IPS DF 19.7 (cell line): ENCODE results near the gene COPG2.
"Not testable (repeated sequence)": the region's sequence is repeated elsewhere in the genome, so short reads cannot be mapped to it uniquely, and the experiment has no call there.

Experiments used
- DNase-seq: peaks from one replicate; pipeline ENCODE4 v3.0.0-alpha.2; 2013; ENCODE audit warnings: low read depth, low spot score

The COPG2 gene

DNA sequence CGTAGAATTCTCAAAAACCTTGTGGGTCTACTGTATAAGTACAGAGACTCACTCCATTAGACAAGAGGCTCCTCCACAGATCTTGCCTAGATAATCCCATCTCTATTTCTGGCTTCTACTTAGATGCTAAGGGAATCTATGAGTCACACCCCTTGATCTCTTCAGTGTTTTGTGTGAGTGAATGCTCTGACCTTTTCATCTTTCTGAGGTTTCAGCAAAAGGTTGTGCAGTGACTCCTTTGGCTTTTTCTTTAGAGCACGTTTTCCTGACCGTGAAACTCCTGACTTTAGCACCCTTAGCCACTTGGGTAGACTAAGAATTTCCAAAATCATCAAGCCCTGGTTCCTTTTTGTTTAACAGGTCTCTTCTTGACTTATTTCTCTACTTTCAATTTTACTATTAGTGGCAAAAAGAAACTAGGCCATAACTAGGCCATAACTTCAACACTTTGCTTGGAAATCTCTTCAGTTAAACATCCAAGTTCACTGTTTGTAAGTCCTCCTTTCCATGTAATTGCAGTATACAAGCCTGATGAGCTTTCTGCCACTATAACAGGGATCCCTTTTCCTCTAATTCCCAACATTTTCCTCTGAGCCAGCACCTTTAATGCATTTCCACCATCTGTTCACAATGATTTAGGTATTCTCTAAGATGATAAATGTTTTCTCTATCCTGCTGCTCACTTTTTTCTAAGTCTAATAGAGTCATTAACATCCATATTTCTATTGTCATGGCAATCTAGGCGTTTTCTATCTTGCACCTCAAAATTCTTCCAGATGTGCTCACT, 19.4 kb downstream of the COPG2 start:
- no peak for DNase-seq

DNA sequence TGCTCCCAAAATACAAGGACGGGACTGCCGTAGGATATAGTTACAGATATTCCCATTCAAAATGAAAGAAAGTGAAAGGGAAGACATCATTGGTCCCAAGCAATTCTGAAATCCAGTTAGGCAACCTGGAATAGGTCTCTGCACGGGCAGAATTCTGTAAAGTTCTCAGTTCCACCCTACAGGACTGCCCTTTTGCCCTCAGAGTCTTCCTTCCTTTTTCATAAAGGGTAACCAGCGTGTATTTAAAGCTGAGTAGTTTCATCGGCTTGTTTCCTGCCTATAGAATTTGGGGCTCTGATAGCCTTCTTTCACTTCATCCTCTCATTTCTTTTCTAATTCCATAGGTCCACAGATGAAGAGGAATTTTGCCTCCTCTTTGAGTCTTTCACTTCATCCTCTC, 20.0 kb downstream of the COPG2 start:
- no peak for DNase-seq

DNA sequence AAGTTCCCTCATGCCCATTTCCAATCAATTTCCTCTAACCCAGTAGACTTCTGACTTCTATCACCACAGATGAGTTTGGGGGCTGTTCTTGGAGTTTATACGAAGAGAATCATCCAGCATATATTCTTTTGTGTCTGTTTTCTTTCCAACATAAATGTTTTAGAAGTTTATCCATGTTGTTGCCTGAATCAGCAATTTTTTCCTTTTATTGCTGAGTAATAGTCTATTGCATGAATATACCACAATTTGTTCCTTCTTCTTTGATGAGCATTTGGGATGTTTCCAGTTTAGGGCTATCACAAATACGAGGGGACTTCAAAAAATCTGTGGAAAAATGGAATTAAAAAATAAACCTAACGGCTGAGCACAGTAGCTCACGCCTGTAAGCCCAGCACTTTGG, 26.2 kb downstream of the COPG2 start:
- DNase-seq = no peak

DNA sequence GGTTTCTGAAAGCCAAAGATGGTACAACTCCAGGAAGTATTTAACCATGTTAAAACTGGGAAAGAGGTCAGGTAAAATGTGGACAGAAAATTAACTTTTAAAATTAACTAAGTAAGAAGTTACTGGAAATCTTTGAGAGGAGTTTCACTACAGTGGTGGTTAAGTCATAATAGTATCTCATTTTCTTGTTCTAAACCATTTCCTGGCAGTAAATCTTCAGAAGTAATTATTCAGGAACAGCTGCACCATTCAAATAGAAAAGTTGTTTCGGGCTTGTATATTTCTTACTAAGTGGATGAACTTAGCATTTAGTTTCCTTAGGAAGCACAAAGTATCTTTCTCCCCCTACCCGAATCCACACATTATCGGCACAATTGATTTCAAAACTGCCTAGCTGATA, 27.1 kb downstream of the COPG2 start:
- DNase-seq = no peak

DNA sequence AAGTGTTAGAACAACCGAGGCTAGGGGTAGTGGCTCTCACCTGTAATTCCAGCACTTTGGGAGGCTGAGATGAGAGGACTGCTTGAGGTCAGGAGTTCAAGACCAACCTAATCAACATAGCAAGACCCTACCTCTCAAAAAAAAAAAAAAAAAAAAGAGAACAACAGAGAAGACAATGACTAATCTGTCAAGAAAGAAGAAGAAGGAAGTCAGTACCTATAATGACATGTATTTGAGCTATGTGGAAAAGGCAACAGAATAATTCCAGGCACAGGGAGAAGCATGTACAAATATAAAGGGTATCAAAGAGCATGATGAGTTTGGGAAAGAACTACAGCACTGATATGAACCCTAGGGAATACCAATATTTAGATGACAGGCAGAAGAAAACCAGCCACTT, 27.5 kb downstream of the COPG2 start:
- no peak for DNase-seq

DNA sequence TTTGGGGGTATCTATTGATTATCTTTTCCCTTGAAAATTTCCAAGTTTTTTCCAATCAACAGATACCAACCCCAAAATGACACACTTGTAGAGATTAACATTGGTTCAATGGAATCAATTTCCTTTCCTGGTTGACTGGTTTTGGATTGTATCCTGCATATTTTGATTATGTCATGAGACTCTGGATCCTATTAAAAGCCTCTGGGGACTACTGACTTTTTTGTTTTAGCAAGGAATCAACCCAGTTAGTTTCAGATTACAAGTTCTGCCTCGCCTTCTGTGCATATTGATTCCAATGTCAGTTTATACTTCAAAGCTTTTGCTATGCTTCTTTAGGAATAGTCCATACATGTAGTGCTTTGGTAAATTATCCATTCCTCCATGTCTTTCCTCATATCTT, 29.2 kb downstream of the COPG2 start:
- DNase-seq = no peak

DNA sequence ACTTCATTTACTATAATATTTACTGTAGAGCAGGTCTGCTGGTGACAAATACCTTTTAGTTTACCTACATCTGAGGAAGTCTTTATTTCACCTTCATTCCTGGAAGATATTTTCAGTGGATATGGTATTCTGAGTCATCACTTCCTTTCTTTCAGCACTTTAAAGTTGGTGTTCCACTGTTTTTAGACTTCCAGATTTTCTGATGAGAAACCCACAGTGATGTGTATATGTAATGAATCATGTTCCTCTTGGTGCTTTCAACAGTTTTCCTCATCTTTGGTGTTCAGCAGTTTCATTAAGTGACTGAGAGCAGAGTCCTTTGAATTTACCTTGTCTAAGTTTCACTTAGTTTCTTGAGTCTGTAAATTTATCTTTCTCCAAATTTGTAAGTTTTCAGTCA, 36.4 kb downstream of the COPG2 start:
- no peak for DNase-seq

DNA sequence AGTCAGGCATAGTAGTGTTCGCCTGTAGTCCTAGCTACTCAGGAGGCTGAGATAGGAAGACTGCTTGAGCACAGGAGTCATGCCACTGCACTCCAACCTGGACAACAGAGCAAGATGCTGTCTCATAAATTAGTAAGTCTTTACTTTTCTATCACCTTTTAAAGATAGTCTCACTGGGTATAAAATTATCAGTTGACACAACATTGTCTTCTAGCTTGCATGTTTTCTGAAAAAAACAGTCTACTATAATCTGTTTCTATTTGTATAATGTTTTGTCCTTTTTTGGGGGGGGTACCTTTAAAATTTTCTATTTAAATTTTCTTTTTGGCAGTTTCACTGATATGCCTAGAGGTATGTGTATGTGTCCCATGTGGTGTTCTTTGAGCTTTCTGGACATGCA, 39.6 kb downstream of the COPG2 start:
- DNase-seq = no peak

DNA sequence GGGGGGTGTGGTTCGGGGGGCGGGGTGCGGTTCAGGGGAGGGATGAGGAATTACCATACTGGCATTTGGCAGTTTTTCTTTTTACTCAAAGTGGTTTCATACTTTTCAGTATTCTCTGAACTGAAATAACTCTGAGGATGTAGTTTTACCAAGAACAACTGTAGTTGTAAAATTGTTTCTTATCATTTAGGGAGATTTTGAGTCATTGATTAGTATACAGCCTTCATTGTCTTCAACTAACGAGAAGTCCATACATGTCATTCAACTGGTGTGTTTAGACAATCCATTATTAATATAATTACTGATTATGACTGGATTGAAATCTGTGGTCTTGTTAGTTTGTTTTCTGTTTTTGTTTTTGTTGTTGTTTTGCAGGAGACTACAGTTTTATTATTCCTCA, 40.8 kb downstream of the COPG2 start:
- DNase-seq = no peak

DNA sequence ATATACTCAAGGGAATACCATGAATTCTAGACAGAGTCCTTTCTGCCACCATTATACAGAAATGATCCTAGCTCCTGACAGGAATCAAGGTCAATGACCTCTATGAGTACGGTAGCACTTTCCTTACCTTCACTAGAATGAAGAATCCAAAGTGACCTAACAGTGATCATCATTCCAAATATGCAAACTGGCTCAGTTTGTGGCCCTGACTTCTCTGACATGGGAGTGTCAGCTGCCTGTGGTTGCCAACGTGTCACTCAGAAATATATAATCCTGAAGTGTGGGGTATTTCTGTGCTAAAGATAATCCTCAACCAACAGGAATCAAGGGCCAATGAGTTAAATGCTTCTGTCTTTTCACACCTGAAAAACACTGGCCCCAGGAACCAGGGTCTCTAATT, 45.7 kb downstream of the COPG2 start:
- no peak for DNase-seq

DNA sequence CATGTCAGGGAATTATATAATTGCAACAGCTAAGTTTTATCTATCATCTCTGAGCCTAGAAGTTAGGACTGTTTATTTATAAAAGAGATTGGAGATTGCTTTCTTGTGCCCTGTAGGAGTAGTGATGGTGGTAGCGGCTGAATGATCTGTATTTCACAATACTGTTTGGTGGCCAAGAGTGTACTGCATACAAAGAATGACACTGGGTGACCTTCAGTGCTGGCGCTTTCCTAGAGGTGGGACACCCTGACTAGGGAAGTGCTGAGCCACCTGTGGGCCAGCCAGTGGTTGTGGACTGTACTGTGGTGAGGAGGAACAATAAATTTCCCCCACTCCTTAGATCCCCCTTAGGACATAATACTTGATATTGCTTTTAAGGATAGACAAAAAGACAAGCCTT, 53.0 kb downstream of the COPG2 start:
- no peak for DNase-seq

DNA sequence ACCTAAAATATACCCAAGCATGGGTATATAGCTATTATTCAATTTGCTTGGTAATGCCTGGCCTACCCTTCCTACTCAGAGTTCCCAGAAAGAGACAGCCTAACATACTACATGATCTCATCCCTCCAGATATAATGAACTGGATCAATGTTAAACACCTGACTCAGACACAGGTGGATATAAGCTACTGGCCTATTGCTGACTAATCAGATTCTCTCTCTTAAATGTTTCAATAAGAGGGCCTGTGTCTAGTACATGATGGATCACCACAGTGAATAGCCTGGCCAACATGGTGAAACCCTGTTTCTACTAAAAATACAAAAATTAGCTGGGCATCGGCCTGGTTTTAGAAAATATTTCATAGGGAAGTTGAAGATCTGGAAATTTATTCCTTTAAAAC, 54.1 kb downstream of the COPG2 start:
- DNase-seq = no peak

DNA sequence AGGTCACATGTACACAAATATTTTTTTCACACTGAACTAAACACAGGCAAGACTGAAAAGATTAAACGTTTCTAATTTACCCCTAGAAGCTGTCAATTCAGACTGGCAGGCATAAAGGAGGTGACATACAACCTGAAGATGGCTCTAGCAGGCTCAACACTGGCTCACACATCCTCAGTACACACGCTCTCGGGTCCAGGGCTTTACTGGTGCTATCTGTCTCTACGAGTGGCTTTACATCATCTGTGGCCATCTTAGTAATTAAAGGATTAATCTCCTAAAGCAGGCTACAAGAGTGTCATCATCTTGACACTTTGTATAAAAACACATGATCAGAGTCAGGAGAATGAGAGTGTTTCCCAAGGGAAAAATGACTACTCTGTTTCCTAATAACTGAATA, 57.3 kb downstream of the COPG2 start:
- no peak for DNase-seq

DNA sequence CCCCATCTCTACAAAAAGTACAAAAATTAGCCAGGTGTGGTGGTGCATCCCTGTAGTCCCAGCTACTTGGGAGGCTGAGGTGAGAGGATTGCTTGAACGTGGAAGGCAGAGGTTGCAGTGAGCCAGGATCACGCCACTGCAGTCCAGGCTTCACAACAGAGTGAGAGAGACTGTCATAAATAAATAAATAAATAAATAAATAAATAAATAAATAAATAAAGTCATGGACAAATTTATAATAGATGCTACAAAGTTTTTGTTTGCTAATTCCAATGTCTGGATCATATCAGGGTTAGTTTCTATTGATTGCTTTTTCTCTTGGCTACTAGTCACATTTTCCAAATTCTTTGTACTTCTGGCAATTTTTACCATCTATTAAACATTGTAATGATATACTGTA, 61.5 kb downstream of the COPG2 start:
- not testable (repeated sequence) for DNase-seq

DNA sequence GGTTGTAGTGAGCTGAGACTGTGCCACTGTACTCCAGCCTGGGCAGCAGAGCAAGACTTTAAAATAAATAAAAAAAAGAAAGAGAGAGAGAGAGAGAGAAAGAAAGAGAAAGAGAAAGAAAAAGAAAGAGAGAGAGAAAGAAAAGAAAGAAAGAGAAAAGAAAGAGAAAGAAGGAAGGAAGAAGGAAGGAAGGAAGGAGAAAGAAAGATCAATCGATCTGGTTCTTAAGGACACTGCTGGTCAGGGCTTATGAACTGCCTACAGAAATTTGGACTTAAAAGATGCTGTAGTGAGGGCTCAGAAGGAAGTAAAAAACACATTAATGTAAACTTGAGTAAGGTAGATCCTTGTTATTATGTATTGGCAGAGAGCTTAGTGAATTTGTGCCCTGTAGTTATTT, 62.4 kb downstream of the COPG2 start:
- no peak for DNase-seq

DNA sequence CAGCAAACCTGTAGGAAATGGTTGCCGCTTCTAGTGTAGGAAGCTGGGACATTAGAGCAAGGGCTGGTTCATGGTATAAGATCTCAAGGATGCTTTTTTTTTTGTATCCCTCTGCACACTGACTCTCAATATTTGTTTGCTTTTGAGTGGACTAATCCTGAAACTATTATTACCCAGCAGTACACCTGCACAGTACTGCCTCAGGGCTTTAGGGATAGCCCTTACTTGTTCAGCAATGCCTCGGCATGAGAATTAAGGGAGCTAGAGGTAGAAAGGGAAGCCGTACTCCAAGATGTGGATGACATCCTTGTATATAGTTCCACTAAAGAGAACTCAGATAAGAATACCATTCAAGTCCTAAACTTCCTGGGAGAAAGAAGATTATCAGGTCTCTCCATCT, 70.5 kb downstream of the COPG2 start:
- no peak for DNase-seq

DNA sequence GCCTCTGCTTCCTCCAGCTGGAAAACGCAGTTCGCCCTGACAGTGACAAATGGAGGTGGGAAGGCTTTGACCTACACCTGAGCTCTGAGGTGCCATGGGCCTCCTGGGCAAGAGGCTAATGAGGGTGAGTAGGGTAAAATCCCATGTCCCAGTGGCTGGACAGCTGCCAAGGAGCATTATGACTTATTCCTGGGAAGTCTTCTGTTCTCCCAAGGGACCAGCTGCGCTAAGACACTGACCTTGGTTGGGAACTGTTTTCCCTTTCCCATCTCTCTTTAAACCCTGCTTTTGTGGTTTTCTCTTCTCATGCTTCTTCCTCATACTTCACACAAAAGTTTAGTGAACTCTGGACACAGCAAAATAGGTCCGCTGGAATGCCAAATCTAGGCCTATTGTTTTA, 72.6 kb downstream of the COPG2 start:
- no peak for DNase-seq

DNA sequence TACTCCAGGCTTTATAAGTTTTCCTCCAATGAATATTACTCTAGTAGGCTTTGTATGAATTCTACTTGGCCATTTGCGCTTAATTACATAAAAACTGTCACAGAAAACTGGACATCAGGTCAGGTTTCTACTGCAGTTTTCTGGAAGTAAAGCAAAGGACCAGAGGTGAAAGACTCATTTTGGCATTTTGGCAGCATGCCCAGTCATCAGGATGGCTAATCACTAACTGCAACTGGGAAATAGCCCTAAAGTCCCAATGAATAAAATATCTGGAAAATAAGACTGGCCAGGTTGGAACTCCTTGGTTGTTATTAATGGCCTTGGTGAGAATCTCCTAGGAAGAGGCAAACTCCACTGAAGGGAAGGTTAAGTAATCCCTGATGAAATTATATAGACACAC, 75.5 kb downstream of the COPG2 start:
- no peak for DNase-seq

DNA sequence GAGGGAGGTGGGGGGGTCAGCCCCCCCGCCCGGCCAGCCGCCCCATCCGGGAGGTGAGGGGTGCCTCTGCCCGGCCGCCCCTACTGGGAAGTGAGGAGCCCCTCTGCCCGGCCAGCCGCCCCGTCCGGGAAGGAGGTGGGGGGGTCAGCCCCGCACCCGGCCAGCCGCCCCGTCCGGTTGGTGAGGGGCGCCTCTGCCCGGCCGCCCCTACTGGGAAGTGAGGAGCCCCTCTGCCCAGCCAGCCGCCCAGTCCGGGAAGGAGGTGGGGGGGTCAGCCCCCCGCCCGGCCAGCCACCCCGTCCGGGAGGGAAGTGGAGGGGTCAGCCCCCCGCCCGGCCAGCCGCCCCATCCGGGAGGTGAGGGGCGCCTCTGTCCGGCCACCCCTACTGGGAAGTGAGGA, 77.1 kb downstream of the COPG2 start:
- DNase-seq = not testable (repeated sequence)

DNA sequence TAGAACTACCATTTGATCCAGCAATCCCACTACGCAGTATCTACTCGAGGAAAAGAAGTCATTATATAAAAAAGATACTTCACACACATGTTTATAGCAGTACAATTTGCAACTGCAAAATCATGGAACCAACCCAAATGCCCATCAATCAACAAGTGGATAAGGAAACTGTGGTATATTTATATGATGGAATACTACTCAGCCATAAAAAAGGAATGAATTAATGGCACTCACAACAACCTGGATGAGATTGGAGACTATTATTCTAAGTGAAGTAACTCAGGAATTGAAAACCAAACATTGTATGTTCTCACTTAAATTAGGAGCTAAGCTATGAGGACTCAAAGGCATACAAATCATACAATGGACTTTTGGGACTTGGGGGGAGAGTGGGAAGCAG, 82.6 kb downstream of the COPG2 start:
- DNase-seq = not testable (repeated sequence)

DNA sequence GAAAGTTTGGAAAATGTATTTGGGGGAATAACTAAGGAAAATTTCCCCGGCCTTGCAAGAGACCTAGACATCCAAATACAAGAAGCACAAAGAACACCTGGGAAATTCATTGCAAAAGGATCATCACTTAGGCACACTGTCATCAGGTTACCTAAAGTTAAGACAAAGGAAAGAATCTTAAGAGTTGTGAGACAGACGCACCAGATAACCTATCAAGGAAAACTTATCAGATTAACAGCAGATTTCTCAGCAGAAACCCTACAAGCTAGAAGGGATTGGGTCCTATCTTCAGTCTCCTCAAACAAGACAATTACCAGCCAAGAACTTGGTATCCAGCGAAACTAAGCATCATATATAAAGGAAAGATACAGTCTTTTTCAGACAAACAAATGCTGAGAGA, 93.4 kb downstream of the COPG2 start:
- not testable (repeated sequence) for DNase-seq

DNA sequence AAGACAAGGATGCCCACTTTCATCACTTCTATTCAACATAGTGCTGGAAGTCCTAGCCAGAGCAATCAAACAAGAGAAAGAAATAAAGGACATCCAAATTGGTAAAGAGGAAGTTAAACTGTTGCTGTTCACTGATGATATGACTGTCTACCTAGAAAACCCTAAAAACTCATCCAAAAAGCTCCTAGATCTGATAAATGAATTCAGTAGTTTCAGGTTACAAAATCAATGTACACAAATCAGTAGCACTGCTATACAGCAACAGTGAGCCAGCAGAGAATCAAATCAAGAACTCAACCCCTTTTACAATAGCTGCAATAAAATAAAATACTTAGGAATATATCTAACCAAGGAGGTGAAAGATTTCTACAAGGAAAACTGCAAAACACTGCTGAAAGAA, 98.4 kb downstream of the COPG2 start:
- not testable (repeated sequence) for DNase-seq

DNA sequence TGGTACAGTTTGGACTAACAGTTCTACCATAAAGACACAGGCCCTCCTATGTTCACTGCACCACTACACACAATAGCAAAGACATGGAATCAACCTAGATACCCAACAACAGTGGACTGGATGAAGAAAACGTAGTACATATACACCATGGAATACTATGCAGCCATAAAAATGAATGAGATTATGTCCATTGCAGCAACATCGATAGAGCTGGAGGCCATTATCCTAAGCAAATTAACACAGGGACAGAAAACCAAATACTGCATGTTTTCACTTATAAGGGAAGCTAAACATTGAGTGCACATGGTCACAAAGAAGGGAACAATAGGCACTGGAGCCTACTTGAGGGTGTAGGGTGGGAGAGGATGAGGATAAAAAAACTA, 101.7 kb downstream of the COPG2 start:
- DNase-seq = no peak
